Peyer's patch (tissue), 4 donors: Measurements from ENCODE around the gene HLA-DQB1. TPM values are rescaled to one million over a fixed set of nuclear protein-coding genes. Genes with fewer than 3 reads are reported as not detected.
A peak's percentile ranks its signal among the peaks of the same experiment; 100 is the strongest.

Source experiments
- DNase-seq, 3 donors: peaks; one replicate each; pipeline ENCODE4 v3.0.0-alpha.2; 2017 to 2019
- H3K27ac ChIP-seq, 4 donors: fragments of 200-600 bp; sonication (generic); one replicate each; pipeline ENCODE4 v1.5.1; 2016 to 2019
- H3K27me3 ChIP-seq, 2 donors: fragments of 200-600 bp; sonication (generic); one replicate each; pipeline ENCODE4 v1.5.1; 2019
- H3K36me3 ChIP-seq, 3 donors: fragments of 200-600 bp; sonication (generic); one replicate each; pipeline ENCODE4 v1.5.1; 2016 to 2019
- H3K4me1 ChIP-seq, 4 donors: fragments of 200-600 bp; sonication (generic); one replicate each; pipeline ENCODE4 v1.5.1; 2016 to 2019
- H3K4me3 ChIP-seq, 4 donors: fragments of 200-600 bp; sonication (generic); 1 replicate in 3 of 4; 2 replicates in 1 of 4; pipeline ENCODE4 v1.5.1; 2016 to 2019; ENCODE audit warnings: mild to moderate bottlenecking in 1 of 4
- H3K9me3 ChIP-seq, 4 donors: fragments of 200-600 bp; sonication (generic); one replicate each; pipeline ENCODE4 v1.5.1; 2016 to 2019; ENCODE audit warnings: mild to moderate bottlenecking in 1 of 4
- POLR2A ChIP-seq, 2 donors: fragments of 450-650 bp; IDR thresholded peaks; one replicate each; pipeline ENCODE4 v1.5.1; 2017; ENCODE audit warnings: antibody characterized with exemption in 2 of 2, mild to moderate bottlenecking in 2 of 2, moderate library complexity in 2 of 2
- total RNA-seq, 4 donors: library from RNA; depleted of rRNA; stranded (reverse); fragments of >200 nt; gene quantifications; one replicate each; pipeline ENCODE4 v1.1.0, GENCODE V29; 2016
- TF ChIP-seq, protein P1 (sequence below), 6 experiments: fragments of 450-650 bp in 4 of 6; fragments of 200-600 bp in 2 of 6; sonication (generic) in 1 of 6; IDR thresholded peaks; one replicate each; pipeline ENCODE4 v1.5.1; 2017 to 2019; ENCODE audit warnings: antibody characterized with exemption in 6 of 6, mild to moderate bottlenecking in 3 of 6, moderate library complexity in 1 of 6

Gene HLA-DQB1
- total RNA-seq, 4 donors from 2014 or later: 7.6 to 18.2 TPM; not detected in 2

DNA sequence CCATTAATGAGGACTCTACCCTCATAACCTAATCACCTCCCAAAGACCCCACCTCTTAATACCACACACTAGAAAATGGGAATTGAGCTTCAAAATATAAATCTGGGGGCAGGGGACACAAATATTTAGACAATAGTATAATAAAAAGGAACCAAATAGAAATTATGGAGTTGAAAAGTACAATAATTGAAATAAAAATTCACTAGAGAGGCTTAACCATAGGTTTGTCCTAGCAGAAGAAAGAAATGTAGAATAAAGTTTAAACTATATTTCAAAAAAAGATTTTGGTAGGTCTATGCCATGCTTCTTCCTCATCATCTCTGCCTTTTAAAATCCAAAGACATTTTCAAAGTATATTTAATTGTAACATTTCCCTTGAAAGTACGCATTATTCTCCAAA, 48.7 kb downstream of the HLA-DQB1 start:
- H3K4me1 ChIP-seq: no peaks in the 10 kb centered on the region
- no peak for DNase-seq

GRCh38 chr6:32615885-32616532, 50.4 kb downstream of the HLA-DQB1 start:
- TF ChIP-seq POLR2A (IDR thresholded peaks at IDR 0.05): no peak
- TF ChIP-seq, protein P1, sequence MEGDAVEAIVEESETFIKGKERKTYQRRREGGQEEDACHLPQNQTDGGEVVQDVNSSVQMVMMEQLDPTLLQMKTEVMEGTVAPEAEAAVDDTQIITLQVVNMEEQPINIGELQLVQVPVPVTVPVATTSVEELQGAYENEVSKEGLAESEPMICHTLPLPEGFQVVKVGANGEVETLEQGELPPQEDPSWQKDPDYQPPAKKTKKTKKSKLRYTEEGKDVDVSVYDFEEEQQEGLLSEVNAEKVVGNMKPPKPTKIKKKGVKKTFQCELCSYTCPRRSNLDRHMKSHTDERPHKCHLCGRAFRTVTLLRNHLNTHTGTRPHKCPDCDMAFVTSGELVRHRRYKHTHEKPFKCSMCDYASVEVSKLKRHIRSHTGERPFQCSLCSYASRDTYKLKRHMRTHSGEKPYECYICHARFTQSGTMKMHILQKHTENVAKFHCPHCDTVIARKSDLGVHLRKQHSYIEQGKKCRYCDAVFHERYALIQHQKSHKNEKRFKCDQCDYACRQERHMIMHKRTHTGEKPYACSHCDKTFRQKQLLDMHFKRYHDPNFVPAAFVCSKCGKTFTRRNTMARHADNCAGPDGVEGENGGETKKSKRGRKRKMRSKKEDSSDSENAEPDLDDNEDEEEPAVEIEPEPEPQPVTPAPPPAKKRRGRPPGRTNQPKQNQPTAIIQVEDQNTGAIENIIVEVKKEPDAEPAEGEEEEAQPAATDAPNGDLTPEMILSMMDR (IDR thresholded peaks at IDR 0.05): no peak
- Histone ChIP-seq H3K27me3 (no peaks in the 10 kb centered on the region), H3K9me3 (no peaks in the 10 kb centered on the region), H3K4me3 (no peak overlapping the region), H3K27ac (no peak overlapping the region), H3K36me3 (no peaks in the 10 kb centered on the region), H3K4me1 (no peaks in the 10 kb centered on the region)
- DNase-seq: no peak

More for the DNA sequence above, 48.7 kb downstream of the HLA-DQB1 start:
- Histone ChIP-seq H3K27me3 (no peaks in the 10 kb centered on the region), H3K27ac (no peak overlapping the region), H3K4me3 (no peak overlapping the region), H3K36me3 (no peaks in the 10 kb centered on the region), H3K9me3 (no peaks in the 10 kb centered on the region)
- TF ChIP-seq, protein P1 (IDR thresholded peaks at IDR 0.05): no peak
- TF ChIP-seq POLR2A (IDR thresholded peaks at IDR 0.05): no peak

- no peak for DNase-seq
- H3K4me1 ChIP-seq: no peaks in the 10 kb centered on the region
- TF ChIP-seq, protein P1 (IDR thresholded peaks at IDR 0.05): no peak
- no peak for TF ChIP-seq POLR2A (IDR thresholded peaks at IDR 0.05)
- no peak overlapping the region for H3K4me3 ChIP-seq
- no peaks in the 10 kb centered on the region for H3K9me3 ChIP-seq
- no peaks in the 10 kb centered on the region for H3K27me3 ChIP-seq
- H3K36me3 ChIP-seq: no peaks in the 10 kb centered on the region
- no peak overlapping the region for H3K27ac ChIP-seq
Observed at GRCh38 chr6:32614366-32615081, 51.9 kb downstream of the HLA-DQB1 start.

DNA sequence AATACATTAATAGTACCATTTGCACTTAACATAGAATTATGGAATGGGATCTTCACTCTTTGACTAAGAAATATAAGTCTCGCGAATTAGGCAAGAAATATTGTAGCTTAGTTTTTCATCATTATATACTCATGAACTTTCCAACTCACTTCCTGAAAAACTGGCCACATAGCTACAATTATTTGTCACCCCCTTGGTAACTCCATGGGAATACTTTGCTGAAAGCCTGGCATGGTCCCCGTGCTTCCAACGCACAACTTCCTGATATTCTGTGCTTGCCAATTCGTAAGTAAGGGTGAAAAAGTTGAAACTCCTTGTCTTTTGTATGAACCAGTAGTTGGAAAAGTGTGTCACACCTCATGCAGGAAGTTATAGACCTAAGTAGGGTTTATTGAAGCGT, 53.0 kb downstream of the HLA-DQB1 start:
- Histone ChIP-seq H3K4me3 (no peak overlapping the region), H3K27ac (no peak overlapping the region), H3K27me3 (no peaks in the 10 kb centered on the region), H3K36me3 (no peaks in the 10 kb centered on the region), H3K4me1 (no peaks in the 10 kb centered on the region), H3K9me3 (no peaks in the 10 kb centered on the region)
- TF ChIP-seq, protein P1 (IDR thresholded peaks at IDR 0.05): no peak
- TF ChIP-seq POLR2A (IDR thresholded peaks at IDR 0.05): no peak
- DNase-seq: no peak

GRCh38 chr6:32610682-32611296, 55.7 kb downstream of the HLA-DQB1 start:
- no peak overlapping the region for H3K4me3 ChIP-seq
- no peaks in the 10 kb centered on the region for H3K27me3 ChIP-seq
- no peak for TF ChIP-seq POLR2A (IDR thresholded peaks at IDR 0.05)
- TF ChIP-seq, protein P1 (IDR thresholded peaks at IDR 0.05): no peak
- H3K9me3 ChIP-seq: no peaks in the 10 kb centered on the region
- no peak for DNase-seq
- H3K4me1 ChIP-seq: no peaks in the 10 kb centered on the region
- H3K27ac ChIP-seq: peak overlapping the region in 1 of 4 donors; percentile 38
- H3K36me3 ChIP-seq: no peaks in the 10 kb centered on the region
